Measurements from ENCODE around the gene UXS1.

UXS1 gene

GRCh38 chr2:106061611-106062349, 132.3 kb downstream of the UXS1 start:
- Histone ChIP-seq H3K4me2 (ENCODE audit: low read length) (no peak overlapping the region), H3K4me3 (ENCODE audit: low read depth, low read length, poor library complexity, severe bottlenecking) (no peak overlapping the region), H3K27ac (ENCODE audit: low read depth, low read length, poor library complexity, severe bottlenecking) (no peak overlapping the region), H3K27me3 (ENCODE audit: insufficient read depth, low read length) (no peaks in the 10 kb centered on the region), H3F3A (ENCODE audit: insufficient read depth, low read length) (no peaks in the 10 kb centered on the region), H3K4me1 (ENCODE audit: insufficient read depth, low read length, severe bottlenecking) (no peaks in the 10 kb centered on the region), H3K9me3 (ENCODE audit: low read length) (no peaks in the 10 kb centered on the region), H4K20me1 (ENCODE audit: insufficient read depth, low read length) (no peaks in the 10 kb centered on the region), H3K36me3 (ENCODE audit: insufficient read depth, low read length) (no peaks in the 10 kb centered on the region), H3K79me2 (ENCODE audit: insufficient read depth, low read length) (no peaks in the 10 kb centered on the region), H3K9me2 (ENCODE audit: low read depth, low read length) (no peaks in the 10 kb centered on the region), H3K9ac (ENCODE audit: low read length) (no peak overlapping the region), H2AFZ (ENCODE audit: low read length) (no peak overlapping the region)
- TF ChIP-seq EZH2 (IDR thresholded peaks at IDR 0.05; ENCODE audit: borderline replicate concordance, low read length) (no peak), CTCF (IDR thresholded peaks at IDR 0.05; ENCODE audit: low read length) (no peak)

GRCh38 chr2:106059416-106060065, 134.6 kb downstream of the UXS1 start:
- Histone ChIP-seq H3K27ac (ENCODE audit: low read depth, low read length, poor library complexity, severe bottlenecking) (no peak overlapping the region), H3K4me3 (ENCODE audit: low read depth, low read length, poor library complexity, severe bottlenecking) (no peak overlapping the region), H3K36me3 (ENCODE audit: insufficient read depth, low read length) (no peaks in the 10 kb centered on the region), H3K4me1 (ENCODE audit: insufficient read depth, low read length, severe bottlenecking) (no peaks in the 10 kb centered on the region), H3F3A (ENCODE audit: insufficient read depth, low read length) (no peaks in the 10 kb centered on the region), H4K20me1 (ENCODE audit: insufficient read depth, low read length) (no peaks in the 10 kb centered on the region), H3K9me3 (ENCODE audit: low read length) (no peaks in the 10 kb centered on the region), H2AFZ (ENCODE audit: low read length) (no peak overlapping the region), H3K79me2 (ENCODE audit: insufficient read depth, low read length) (no peaks in the 10 kb centered on the region), H3K9me2 (ENCODE audit: low read depth, low read length) (no peaks in the 10 kb centered on the region), H3K9ac (ENCODE audit: low read length) (no peak overlapping the region), H3K4me2 (ENCODE audit: low read length) (no peak overlapping the region), H3K27me3 (ENCODE audit: insufficient read depth, low read length) (no peaks in the 10 kb centered on the region)
- TF ChIP-seq EZH2 (IDR thresholded peaks at IDR 0.05; ENCODE audit: borderline replicate concordance, low read length) (no peak), CTCF (IDR thresholded peaks at IDR 0.05; ENCODE audit: low read length) (no peak)

GRCh38 chr2:106058469-106059137, 135.5 kb downstream of the UXS1 start:
- TF ChIP-seq CTCF (IDR thresholded peaks at IDR 0.05; ENCODE audit: low read length) (no peak), EZH2 (IDR thresholded peaks at IDR 0.05; ENCODE audit: borderline replicate concordance, low read length) (no peak)
- Histone ChIP-seq H3K4me3 (ENCODE audit: low read depth, low read length, poor library complexity, severe bottlenecking) (no peak overlapping the region), H3K4me1 (ENCODE audit: insufficient read depth, low read length, severe bottlenecking) (no peaks in the 10 kb centered on the region), H2AFZ (ENCODE audit: low read length) (no peak overlapping the region), H3K27me3 (ENCODE audit: insufficient read depth, low read length) (no peaks in the 10 kb centered on the region), H3K27ac (ENCODE audit: low read depth, low read length, poor library complexity, severe bottlenecking) (no peak overlapping the region), H3F3A (ENCODE audit: insufficient read depth, low read length) (no peaks in the 10 kb centered on the region), H3K9ac (ENCODE audit: low read length) (no peak overlapping the region), H3K9me3 (ENCODE audit: low read length) (no peaks in the 10 kb centered on the region), H3K4me2 (ENCODE audit: low read length) (no peak overlapping the region), H3K79me2 (ENCODE audit: insufficient read depth, low read length) (no peaks in the 10 kb centered on the region), H3K36me3 (ENCODE audit: insufficient read depth, low read length) (no peaks in the 10 kb centered on the region), H3K9me2 (ENCODE audit: low read depth, low read length) (no peaks in the 10 kb centered on the region), H4K20me1 (ENCODE audit: insufficient read depth, low read length) (no peaks in the 10 kb centered on the region)

Measured in OCI-LY1 (cell line).